ENCODE data around the gene PHF21B. TPM values are rescaled to one million over a fixed set of nuclear protein-coding genes. Genes with fewer than 3 reads are reported as not detected.
A peak's percentile ranks its signal among the peaks of the same experiment; 100 is the strongest.

The PHF21B gene
- total and polyA plus RNA-seq, 2 donors (not counting 1 experiment from before 2014, with no cell fraction given), result 0.17 TPM; not detected in 1

GRCh38 chr22:44974454-44974853, 35.4 kb downstream of the PHF21B start:
- Histone ChIP-seq H3K9me3 (ENCODE audit: control insufficient read depth, insufficient read depth, low read depth, low read length) (no peaks in the 10 kb centered on the region), H3K4me3 (replicated peaks in 1 of 4; ENCODE audit: control extremely low read depth in 1 of 4, insufficient read depth in 1 of 4, low read depth in 3 of 4, low read length in 4 of 4) (no peak overlapping the region), H2AFZ (ENCODE audit: low read length) (no peak overlapping the region), H3K36me3 (ENCODE audit: control insufficient read depth, insufficient read depth, low read length) (no peaks in the 10 kb centered on the region), H3K79me2 (ENCODE audit: control insufficient read depth, insufficient read depth, low read length) (no peaks in the 10 kb centered on the region), H3K4me2 (ENCODE audit: extremely low read depth, insufficient read depth, low read length) (no peak overlapping the region), H3K27ac (ENCODE audit: insufficient read depth, low read length) (no peak overlapping the region), H3K9ac (ENCODE audit: insufficient read depth, low read length) (no peak overlapping the region), H3K4me1 (ENCODE audit: control insufficient read depth, extremely low read depth, insufficient read depth, low read length) (no peaks in the 10 kb centered on the region), H3K27me3 (ENCODE audit: control insufficient read depth, insufficient read depth, low read length) (no peaks in the 10 kb centered on the region), H4K20me1 (ENCODE audit: control insufficient read depth, extremely low read depth, insufficient read depth, low read length) (no peaks in the 10 kb centered on the region)
- DNase-seq (ENCODE audit: low read depth in 2 of 2), result no peak
- TF ChIP-seq EZH2 (IDR thresholded peaks at IDR 0.05; ENCODE audit: low read length, missing control alignments), result no peak
- no peak for TF ChIP-seq CTCF (conservative IDR thresholded peaks at IDR 0.05 in 1 of 2, IDR thresholded peaks at IDR 0.05 in 1 of 2; ENCODE audit: low read depth in 1 of 2, low read length in 2 of 2)

GRCh38 chr22:44973829-44974228, 36.0 kb downstream of the PHF21B start:
- H3K4me3 ChIP-seq (replicated peaks in 1 of 4; ENCODE audit: control extremely low read depth in 1 of 4, insufficient read depth in 1 of 4, low read depth in 3 of 4, low read length in 4 of 4), result no peak overlapping the region
- H3K79me2 ChIP-seq (ENCODE audit: control insufficient read depth, insufficient read depth, low read length), result no peaks in the 10 kb centered on the region
- no peak for DNase-seq (ENCODE audit: low read depth in 2 of 2)
- no peak overlapping the region for H3K27ac ChIP-seq (ENCODE audit: insufficient read depth, low read length)
- TF ChIP-seq EZH2 (IDR thresholded peaks at IDR 0.05; ENCODE audit: low read length, missing control alignments) (no peak), CTCF (conservative IDR thresholded peaks at IDR 0.05 in 1 of 2, IDR thresholded peaks at IDR 0.05 in 1 of 2; ENCODE audit: low read depth in 1 of 2, low read length in 2 of 2) (no peak)
- H2AFZ ChIP-seq (ENCODE audit: low read length), result no peak overlapping the region
- H4K20me1 ChIP-seq (ENCODE audit: control insufficient read depth, extremely low read depth, insufficient read depth, low read length), result no peaks in the 10 kb centered on the region
- no peaks in the 10 kb centered on the region for H3K27me3 ChIP-seq (ENCODE audit: control insufficient read depth, insufficient read depth, low read length)
- H3K36me3 ChIP-seq (ENCODE audit: control insufficient read depth, insufficient read depth, low read length), result no peaks in the 10 kb centered on the region
- no peaks in the 10 kb centered on the region for H3K4me1 ChIP-seq (ENCODE audit: control insufficient read depth, extremely low read depth, insufficient read depth, low read length)
- H3K9me3 ChIP-seq (ENCODE audit: control insufficient read depth, insufficient read depth, low read depth, low read length), result no peaks in the 10 kb centered on the region
- H3K4me2 ChIP-seq (ENCODE audit: extremely low read depth, insufficient read depth, low read length), result no peak overlapping the region
- H3K9ac ChIP-seq (ENCODE audit: insufficient read depth, low read length), result no peak overlapping the region

GRCh38 chr22:44972363-44973083, 37.3 kb downstream of the PHF21B start:
- H3K27me3 ChIP-seq (ENCODE audit: control insufficient read depth, insufficient read depth, low read length), result no peaks in the 10 kb centered on the region
- no peaks in the 10 kb centered on the region for H3K79me2 ChIP-seq (ENCODE audit: control insufficient read depth, insufficient read depth, low read length)
- H3K4me2 ChIP-seq (ENCODE audit: extremely low read depth, insufficient read depth, low read length), result no peak overlapping the region
- no peaks in the 10 kb centered on the region for H3K36me3 ChIP-seq (ENCODE audit: control insufficient read depth, insufficient read depth, low read length)
- no peaks in the 10 kb centered on the region for H3K9me3 ChIP-seq (ENCODE audit: control insufficient read depth, insufficient read depth, low read depth, low read length)
- no peak overlapping the region for H2AFZ ChIP-seq (ENCODE audit: low read length)
- DNase-seq (ENCODE audit: low read depth in 2 of 2), result peak in 1 of 2 donors; percentile 6
- H3K4me3 ChIP-seq (replicated peaks in 1 of 4; ENCODE audit: control extremely low read depth in 1 of 4, insufficient read depth in 1 of 4, low read depth in 3 of 4, low read length in 4 of 4), result no peak overlapping the region
- no peaks in the 10 kb centered on the region for H4K20me1 ChIP-seq (ENCODE audit: control insufficient read depth, extremely low read depth, insufficient read depth, low read length)
- no peak for TF ChIP-seq EZH2 (IDR thresholded peaks at IDR 0.05; ENCODE audit: low read length, missing control alignments)
- no peak for TF ChIP-seq CTCF (conservative IDR thresholded peaks at IDR 0.05 in 1 of 2, IDR thresholded peaks at IDR 0.05 in 1 of 2; ENCODE audit: low read depth in 1 of 2, low read length in 2 of 2)
- no peaks in the 10 kb centered on the region for H3K4me1 ChIP-seq (ENCODE audit: control insufficient read depth, extremely low read depth, insufficient read depth, low read length)
- no peak overlapping the region for H3K9ac ChIP-seq (ENCODE audit: insufficient read depth, low read length)
- no peak overlapping the region for H3K27ac ChIP-seq (ENCODE audit: insufficient read depth, low read length)
